ENCODE results near the gene ENOX1.
"Not testable (repeated sequence)": the region's sequence is repeated elsewhere in the genome, so short reads cannot be mapped to it uniquely, and the experiment has no call there.

ENOX1 gene

GRCh38 chr13:43214124-43214523 is 572.6 kb downstream of the ENOX1 start:
- DNase-seq (ENCODE audit: low read depth, low spot score), result no peak

GRCh38 chr13:43206838-43207237 is 579.9 kb downstream of the ENOX1 start:
- no peak for DNase-seq (ENCODE audit: low read depth, low spot score)

GRCh38 chr13:43205416-43205815 is 581.4 kb downstream of the ENOX1 start:
- no peak for DNase-seq (ENCODE audit: low read depth, low spot score)

GRCh38 chr13:43204591-43204990 is 582.2 kb downstream of the ENOX1 start:
- no peak for DNase-seq (ENCODE audit: low read depth, low spot score)

- no peak for DNase-seq (ENCODE audit: low read depth, low spot score)
Measured at GRCh38 chr13:43203781-43204180, 583.0 kb downstream of the ENOX1 start.

GRCh38 chr13:43200736-43201135 is 586.0 kb downstream of the ENOX1 start:
- no peak for DNase-seq (ENCODE audit: low read depth, low spot score)

- DNase-seq (ENCODE audit: low read depth, low spot score), result no peak
Measured at GRCh38 chr13:43200307-43200706, 586.5 kb downstream of the ENOX1 start.

GRCh38 chr13:43196750-43197370 is 589.9 kb downstream of the ENOX1 start:
- no peak for DNase-seq (ENCODE audit: low read depth, low spot score)

GRCh38 chr13:43196086-43196621 is 590.6 kb downstream of the ENOX1 start:
- no peak for DNase-seq (ENCODE audit: low read depth, low spot score)

- no peak for DNase-seq (ENCODE audit: low read depth, low spot score)
Measured at GRCh38 chr13:43195551-43195950, 591.2 kb downstream of the ENOX1 start.

GRCh38 chr13:43195112-43195511 is 591.7 kb downstream of the ENOX1 start:
- DNase-seq (ENCODE audit: low read depth, low spot score), result no peak

- DNase-seq (ENCODE audit: low read depth, low spot score), result no peak
Measured at GRCh38 chr13:43193789-43194420, 592.9 kb downstream of the ENOX1 start.

- DNase-seq (ENCODE audit: low read depth, low spot score), result no peak
Measured at GRCh38 chr13:43191546-43191945, 595.2 kb downstream of the ENOX1 start.

GRCh38 chr13:43185226-43185625 is 601.5 kb downstream of the ENOX1 start:
- DNase-seq (ENCODE audit: low read depth, low spot score), result no peak

- DNase-seq (ENCODE audit: low read depth, low spot score), result no peak
Measured at GRCh38 chr13:43180837-43181236, 605.9 kb downstream of the ENOX1 start.

GRCh38 chr13:43180036-43180660 is 606.6 kb downstream of the ENOX1 start:
- no peak for DNase-seq (ENCODE audit: low read depth, low spot score)

- DNase-seq (ENCODE audit: low read depth, low spot score), result no peak
Measured at GRCh38 chr13:43171489-43171888, 615.3 kb downstream of the ENOX1 start.

GRCh38 chr13:43170506-43170905 is 616.3 kb downstream of the ENOX1 start:
- DNase-seq (ENCODE audit: low read depth, low spot score), result no peak

- not testable (repeated sequence) for DNase-seq (ENCODE audit: low read depth, low spot score)
Measured at GRCh38 chr13:43168434-43168833, 618.3 kb downstream of the ENOX1 start.

GRCh38 chr13:43167731-43168130 is 619.0 kb downstream of the ENOX1 start:
- DNase-seq (ENCODE audit: low read depth, low spot score), result no peak

GRCh38 chr13:43166644-43167457 is 619.9 kb downstream of the ENOX1 start:
- DNase-seq (ENCODE audit: low read depth, low spot score), result no peak

Data from activated naive CD8-positive, alpha-beta T cell treated with anti-CD3 and anti-CD28 coated beads, Interleukin-2, amount 50 U/mL, for 16 hours (primary cell).